K562 (cell line): ENCODE results near the gene HADH. TPM values are rescaled to one million over a fixed set of nuclear protein-coding genes. Genes with fewer than 3 reads are reported as not detected.
A peak's percentile ranks its signal among the peaks of the same experiment; 100 is the strongest.

ENCODE experiments used
- CEBPZ ChIP-seq: fragments of 150-350 bp; IDR thresholded peaks from 2 replicates; pipeline ENCODE4 v1.6.1; 2014; ENCODE audit warnings: low read depth, mild to moderate bottlenecking, low read length, borderline replicate concordance
- DMBX1 ChIP-seq: fragments of 250-450 bp; sonication (Bioruptor Pico); IDR thresholded peaks from 2 replicates; pipeline ENCODE4 v1.8.0; 2022; ENCODE audit warnings: inconsistent platforms, mild to moderate bottlenecking, moderate library complexity, borderline replicate concordance
- E2F1 ChIP-seq: sonication (generic); formaldehyde crosslinking; IDR thresholded peaks from 2 replicates; pipeline ENCODE4 v1.8.1; 2023; ENCODE audit warnings: mild to moderate bottlenecking, missing genetic modification reagents, moderate library complexity
- HIVEP1 ChIP-seq: fragments of 250-450 bp; sonication (Bioruptor Pico); IDR thresholded peaks from 2 replicates; pipeline ENCODE4 v1.4.0; 2020; ENCODE audit warnings: mild to moderate bottlenecking
- HNRNPK ChIP-seq: fragments of 200-400 bp; formaldehyde crosslinking; IDR thresholded peaks from one replicate; pipeline ENCODE4 v1.6.1; 2018; ENCODE audit warnings: mild to moderate bottlenecking, low read depth, low read length; ENCODE audit not compliant: poor library complexity, severe bottlenecking
- MAX ChIP-seq: sonication (generic); formaldehyde crosslinking; IDR thresholded peaks from 2 replicates; pipeline ENCODE4 v1.9.0; 2022; ENCODE audit warnings: mild to moderate bottlenecking, missing genetic modification reagents
- MXD1 ChIP-seq: fragments of 250-450 bp; sonication (Bioruptor Pico); IDR thresholded peaks from 2 replicates; pipeline ENCODE4 v1.8.0; 2021; ENCODE audit warnings: borderline replicate concordance, mild to moderate bottlenecking, moderate library complexity; ENCODE audit not compliant: poor library complexity, severe bottlenecking
- SNIP1 ChIP-seq: fragments of 450-650 bp; IDR thresholded peaks from 2 replicates; pipeline ENCODE4 v1.7.1; 2017; ENCODE audit warnings: low read depth, mild to moderate bottlenecking
- TEAD2 ChIP-seq: fragments of 450-650 bp; IDR thresholded peaks from 2 replicates; pipeline ENCODE4 v1.6.1; 2016; ENCODE audit warnings: missing genetic modification characterization, control low read depth, missing compliant biosample characterization
- TSC22D4 ChIP-seq: fragments of 450-650 bp; IDR thresholded peaks from 2 replicates; pipeline ENCODE4 v1.6.1; 2016; ENCODE audit warnings: missing genetic modification characterization, missing biosample characterization, control low read depth
- U2AF1 ChIP-seq: fragments of 200-400 bp; formaldehyde crosslinking; optimal IDR thresholded peaks from 2 replicates; pipeline ENCODE3; 2017; ENCODE audit warnings: mild to moderate bottlenecking, low read depth, low read length, moderate library complexity
- ZBTB34 ChIP-seq: fragments of 250-450 bp; sonication (Bioruptor Pico); IDR thresholded peaks from 2 replicates; pipeline ENCODE4 v1.8.0; 2021; ENCODE audit warnings: mild to moderate bottlenecking, moderate library complexity
- ZNF121 ChIP-seq: sonication (generic); formaldehyde crosslinking; conservative IDR thresholded peaks from 2 replicates; pipeline ENCODE4 v1.8.0; 2022; ENCODE audit warnings: missing genetic modification reagents
- ZNF263 ChIP-seq: sonication (generic); formaldehyde crosslinking; IDR thresholded peaks from 2 replicates; pipeline ENCODE4 v1.8.0; 2022; ENCODE audit warnings: mild to moderate bottlenecking, missing genetic modification reagents, borderline replicate concordance
- ZNF696 ChIP-seq: fragments of 250-450 bp; sonication (Bioruptor Pico); conservative IDR thresholded peaks from 2 replicates; pipeline ENCODE4 v1.4.0; 2020; ENCODE audit warnings: mild to moderate bottlenecking, moderate library complexity
- ZNF740 ChIP-seq, 3 experiments: fragments of 200-800 bp in 1 of 3; sonication (Bioruptor generic) in 1 of 3; sonication (generic) in 1 of 3; formaldehyde crosslinking in 1 of 3; IDR thresholded peaks; 2 replicates each; pipeline versions ENCODE4 v1.6.1 to v1.8.0; 2016 to 2022; ENCODE audit warnings: mild to moderate bottlenecking in 2 of 3, missing compliant biosample characterization in 2 of 3, missing genetic modification characterization in 2 of 3, missing genetic modification reagents in 1 of 3
- ZSCAN32 ChIP-seq: fragments of 450-650 bp; formaldehyde crosslinking; IDR thresholded peaks from 2 replicates; pipeline ENCODE4 v1.4.0; 2020; ENCODE audit warnings: mild to moderate bottlenecking, moderate library complexity
- ZZZ3 ChIP-seq: fragments of 450-650 bp; IDR thresholded peaks from 2 replicates; pipeline ENCODE4 v1.6.1; 2016; ENCODE audit warnings: antibody characterized with exemption, mild to moderate bottlenecking, moderate library complexity
- polyA plus RNA-seq, 8 experiments: library from polyadenylated mRNA; depleted of rRNA in 4 of 8; stranded (reverse) in 5 of 8; unstranded in 3 of 8; fragments of >200 nt; fragmentation: Nextera tagmentation in 2 of 8; fragmentation: Illumina TruSeq in 1 of 8; extraction: Ambion mirVana in 2 of 8; extraction: Trizol in 1 of 8; gene quantifications; 2 replicates each; pipeline versions ENCODE4 v1.2.1 to v1.2.3, GENCODE V29; 2011 to 2014; ENCODE audit warnings: inconsistent platforms in 1 of 8, missing spikeins in 1 of 8
- total RNA-seq, 7 experiments: library from RNA; depleted of rRNA in 6 of 7; stranded (reverse); fragments of >200 nt in 6 of 7; fragmentation: Illumina TruSeq in 2 of 7; extraction: Trizol in 2 of 7; gene quantifications; 2 replicates each; pipeline versions ENCODE4 v1.2.1 to v1.2.3, GENCODE V29; 2011 to 2021; ENCODE audit warnings: low replicate concordance in 1 of 7

Gene HADH
- total and polyA plus RNA-seq, 9 of the 15 experiments (the other 6 are each of a cell fraction or from before 2014, with no cell fraction given) = 9.4 to 73.3 (median 32.8) TPM

- TF ChIP-seq CEBPZ (no peak), TEAD2 (tag) (no peak), E2F1 (CRISPR knock-in tag) (peak; percentile 63), SNIP1 (no peak), MAX (CRISPR knock-in tag) (peak; percentile 89), ZBTB34 (CRISPR knock-in tag) (no peak), DMBX1 (CRISPR knock-in tag) (no peak), ZNF263 (CRISPR knock-in tag) (no peak), ZNF740 (CRISPR knock-in tag; IDR thresholded peaks at IDR 0.05) (no peak), ZNF740 (tag; IDR thresholded peaks at IDR 0.05) (no peak), ZSCAN32 (CRISPR knock-in tag) (no peak), HIVEP1 (CRISPR knock-in tag) (no peak), U2AF1 (peak; percentile 27), HNRNPK (peak; percentile 40), MXD1 (no peak), ZZZ3 (no peak), ZNF696 (CRISPR knock-in tag) (no peak), TSC22D4 (tag) (no peak), ZNF121 (CRISPR knock-in tag) (no peak)
Observed at GRCh38 chr4:107989537-107990386, at the start of gene HADH (continued).
